Karpas-422 (cell line): Measurements from ENCODE around the gene PTPN21. TPM values are rescaled to one million over a fixed set of nuclear protein-coding genes. Genes with fewer than 3 reads are reported as not detected.
A peak's percentile ranks its signal among the peaks of the same experiment; 100 is the strongest.

ENCODE experiments used
- DNase-seq: peaks from one replicate; pipeline ENCODE4 v3.0.0-alpha.2; 2015
- H2AFZ ChIP-seq: fragments of 200-600 bp; sonication (generic); 2 replicates; pipeline ENCODE4 v1.6.1; 2014; ENCODE audit warnings: antibody characterized with exemption, low read length, mixed read lengths
- H3K27ac ChIP-seq: fragments of 200-600 bp; sonication (generic); 2 replicates; pipeline ENCODE4 v1.5.1; 2014; ENCODE audit warnings: mild to moderate bottlenecking, low read length, moderate library complexity
- H3K27me3 ChIP-seq: fragments of 200-600 bp; sonication (generic); 2 replicates; pipeline ENCODE4 v1.6.1; 2014; ENCODE audit warnings: low read length, mixed read lengths
- H3K36me3 ChIP-seq: fragments of 200-600 bp; sonication (generic); 2 replicates; pipeline ENCODE4 v1.6.1; 2014; ENCODE audit warnings: low read length, mixed read lengths; ENCODE audit not compliant: insufficient read depth
- H3K4me1 ChIP-seq: fragments of 200-600 bp; sonication (generic); 2 replicates; pipeline ENCODE4 v1.6.1; 2014; ENCODE audit warnings: mild to moderate bottlenecking, low read length, mixed read lengths
- H3K4me2 ChIP-seq: fragments of 200-600 bp; sonication (generic); 2 replicates; pipeline ENCODE4 v1.6.1; 2014; ENCODE audit warnings: low read length, low read depth, mild to moderate bottlenecking; ENCODE audit not compliant: poor library complexity, severe bottlenecking
- H3K4me3 ChIP-seq: fragments of 200-600 bp; sonication (generic); 2 replicates; pipeline ENCODE4 v1.5.1; 2014; ENCODE audit warnings: mild to moderate bottlenecking, antibody characterized with exemption, low read length, mixed read lengths
- H3K79me2 ChIP-seq: fragments of 200-600 bp; sonication (generic); 2 replicates; pipeline ENCODE4 v1.6.1; 2014; ENCODE audit warnings: mild to moderate bottlenecking, low read length, mixed read lengths
- H3K9ac ChIP-seq: fragments of 200-600 bp; sonication (generic); 2 replicates; pipeline ENCODE4 v1.6.0; 2014; ENCODE audit warnings: low read length
- H3K9me2 ChIP-seq: fragments of 200-600 bp; sonication (generic), shearing (Covaris generic); replicated peaks from 2 replicates; pipeline ENCODE4 v1.6.0; 2014; ENCODE audit warnings: mild to moderate bottlenecking, low read length, moderate library complexity; ENCODE audit not compliant: insufficient read depth
- H3K9me3 ChIP-seq: fragments of 300-700, 200-600 bp; sonication (generic); 2 replicates; pipeline ENCODE4 v1.6.1; 2014; ENCODE audit warnings: low read length, mixed read lengths
- H4K20me1 ChIP-seq: fragments of 200-600 bp; sonication (generic); 2 replicates; pipeline ENCODE4 v1.6.1; 2014; ENCODE audit warnings: mild to moderate bottlenecking, antibody characterized with exemption, low read length, low read depth; ENCODE audit not compliant: insufficient read depth
- total RNA-seq: library from RNA; depleted of rRNA; stranded (reverse); fragments of >200 nt; shearing (Covaris generic); gene quantifications from 2 replicates; pipeline ENCODE4 v1.2.3, GENCODE V29; 2014; ENCODE audit warnings: low replicate concordance

The PTPN21 gene
- total RNA-seq, 1 experiment from 2014 or later, result not detected

DNA sequence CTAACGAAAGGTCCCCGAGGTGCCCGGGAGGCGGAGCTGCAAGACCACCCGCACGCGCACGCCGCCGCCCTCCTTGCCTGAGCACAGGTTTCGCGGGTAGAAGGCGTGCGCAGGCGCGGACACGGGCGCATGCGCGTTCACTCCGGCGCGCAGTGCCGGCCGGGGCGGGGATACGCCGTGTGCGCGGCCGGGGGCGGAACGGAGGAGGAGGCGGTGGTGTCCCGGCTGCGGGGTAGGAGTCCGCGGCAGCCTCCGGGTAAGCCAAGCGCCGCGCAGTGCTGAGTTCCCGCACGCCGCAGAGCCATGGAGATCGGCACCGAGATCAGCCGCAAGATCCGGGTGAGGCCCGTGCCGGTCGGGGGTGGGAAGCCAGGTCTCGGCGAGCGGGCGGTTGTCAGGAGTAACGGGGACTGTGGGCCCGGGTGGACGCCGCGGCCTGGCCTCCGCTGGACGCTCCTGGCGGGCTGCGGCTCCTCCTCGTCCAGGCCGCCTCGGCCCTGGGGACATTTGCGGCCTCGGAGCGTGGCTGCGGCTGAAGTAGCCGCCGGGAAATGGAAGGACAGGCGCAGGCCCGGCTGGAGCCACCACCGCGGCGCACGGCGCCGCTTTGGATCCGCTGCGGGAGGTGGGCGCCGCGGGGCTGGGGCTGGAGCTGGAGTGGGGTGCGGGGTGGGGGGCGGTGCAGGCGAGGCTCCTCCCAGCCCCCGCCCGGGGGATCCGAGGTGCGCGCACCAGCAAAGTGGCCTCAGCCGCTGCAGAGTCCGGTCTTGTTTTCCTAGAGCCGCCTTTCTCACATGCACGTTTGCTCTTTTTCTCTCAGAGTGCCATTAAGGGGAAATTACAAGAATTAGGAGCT lies 8.3 kb upstream of the PTPN21 start, which contains the start of gene ZC3H14:
Gene ZC3H14 (plus strand): TSS at position 207 of the 856 bp plus-strand sequence. CDS start 97 bp downstream, at position 304.
- Histone ChIP-seq H3K4me3 (peak within 1 kb of the TSS; percentile 90), H3K9me3 (0 out of 2 replicates have a peak, but pooled peaks cover 5% of the 10 kb centered on the region), H3K79me2 (peaks cover 42% of the 10 kb centered on the region), H3K4me1 (peaks cover 18% of the 10 kb centered on the region), H3K4me2 (peak within 1 kb of the TSS; percentile 92), H3K27ac (peak within 1 kb of the TSS; percentile 35; the same call in 1 of the 2 replicates), H3K27me3 (no peaks in the 10 kb centered on the region), H3K36me3 (peaks cover 22% of the 10 kb centered on the region), H2AFZ (peak within 1 kb of the TSS; percentile 80), H3K9me2 (no peaks in the 10 kb centered on the region), H4K20me1 (peaks cover 7% of the 10 kb centered on the region; the same call in 1 of the 2 replicates), H3K9ac (peak within 1 kb of the TSS; percentile 93)
- peak; percentile 98 for DNase-seq

DNA sequence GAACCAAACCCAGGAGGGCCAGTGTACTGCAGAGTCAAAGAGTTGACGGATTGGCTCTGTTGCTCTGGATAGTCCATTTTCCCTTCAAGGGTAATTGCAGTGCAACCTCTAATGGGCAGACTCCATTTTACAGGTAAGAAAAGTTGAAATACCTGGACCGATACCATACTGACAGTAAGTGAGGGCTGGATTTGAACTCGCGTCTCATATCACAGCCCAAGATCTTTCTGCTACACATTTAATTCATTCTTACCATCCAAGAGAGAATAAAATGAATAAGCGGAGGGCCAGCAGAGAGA lies 7.7 kb upstream of the PTPN21 start:
- peaks cover 7% of the 10 kb centered on the region; the same call in 1 of the 2 replicates for H4K20me1 ChIP-seq
- peaks cover 16% of the 10 kb centered on the region for H3K36me3 ChIP-seq
- no peak overlapping the region for H3K27ac ChIP-seq
- H3K9me3 ChIP-seq, result 0 out of 2 replicates have a peak, but pooled peaks cover under 1% of the 10 kb centered on the region
- H3K79me2 ChIP-seq, result peaks cover 37% of the 10 kb centered on the region
- H3K27me3 ChIP-seq, result no peaks in the 10 kb centered on the region
- H3K9me2 ChIP-seq, result no peaks in the 10 kb centered on the region
- peak overlapping the region; percentile 92 for H3K4me2 ChIP-seq
- DNase-seq, result no peak
- peaks cover 18% of the 10 kb centered on the region for H3K4me1 ChIP-seq
- peak overlapping the region; percentile 93 for H3K9ac ChIP-seq
- H3K4me3 ChIP-seq, result peak overlapping the region; percentile 90
- H2AFZ ChIP-seq, result peak overlapping the region; percentile 40

DNA sequence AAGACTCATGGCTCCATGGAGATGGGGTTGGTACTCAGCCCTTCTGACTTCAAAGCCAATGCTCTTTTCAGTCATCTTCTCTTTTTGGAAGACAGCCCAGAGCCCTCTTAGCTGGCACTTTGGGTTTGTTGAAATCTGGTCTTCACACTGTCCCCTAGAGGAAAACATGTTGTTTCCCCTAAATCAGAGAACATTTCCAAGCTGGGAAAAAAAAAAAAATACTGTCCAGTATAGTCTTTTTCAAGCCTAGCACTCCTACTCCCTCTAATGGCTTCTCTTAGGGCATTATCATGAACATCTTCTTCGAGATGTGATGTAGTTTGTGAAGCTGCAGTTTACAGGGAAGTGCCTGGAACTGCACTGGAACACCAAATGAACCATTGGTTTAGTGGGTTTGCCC lies 5.0 kb upstream of the PTPN21 start:
- peaks cover 19% of the 10 kb centered on the region for H3K79me2 ChIP-seq
- no peaks in the 10 kb centered on the region for H3K27me3 ChIP-seq
- peaks cover 3% of the 10 kb centered on the region; the same call in 1 of the 2 replicates for H3K36me3 ChIP-seq
- no peaks in the 10 kb centered on the region for H3K9me2 ChIP-seq
- peaks cover 22% of the 10 kb centered on the region for H3K4me1 ChIP-seq
- H3K9ac ChIP-seq, result no peak overlapping the region
- no peak overlapping the region for H3K4me2 ChIP-seq
- H4K20me1 ChIP-seq, result peaks cover 7% of the 10 kb centered on the region; the same call in 1 of the 2 replicates
- no peak overlapping the region for H3K4me3 ChIP-seq
- no peaks in the 10 kb centered on the region for H3K9me3 ChIP-seq
- DNase-seq, result no peak
- H3K27ac ChIP-seq, result no peak overlapping the region
- no peak overlapping the region for H2AFZ ChIP-seq

DNA sequence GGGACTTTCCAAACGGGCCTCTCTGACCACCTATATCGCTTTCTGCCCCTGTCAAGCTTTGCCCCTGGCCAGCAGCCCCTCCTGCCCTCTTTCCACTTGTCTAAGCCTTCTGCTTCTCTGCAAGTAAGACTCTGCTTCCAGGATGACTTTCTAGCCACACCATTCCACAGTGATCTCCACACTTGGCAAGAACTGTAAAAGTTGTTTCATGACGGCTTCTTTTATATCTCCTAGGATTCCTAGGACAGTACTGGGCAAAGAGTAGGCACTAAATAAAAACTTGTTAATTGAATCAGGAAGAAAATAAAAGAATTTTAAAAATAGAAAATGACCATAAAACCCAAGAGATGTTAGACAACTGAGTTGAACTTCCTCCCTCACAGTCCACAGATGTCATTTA lies 1.8 kb upstream of the PTPN21 start:
- Histone ChIP-seq H4K20me1 (no peaks in the 10 kb centered on the region), H3K27ac (no peak overlapping the region), H3K4me1 (peaks cover 10% of the 10 kb centered on the region), H2AFZ (no peak overlapping the region), H3K36me3 (no peaks in the 10 kb centered on the region), H3K79me2 (no peaks in the 10 kb centered on the region), H3K4me2 (no peak overlapping the region), H3K9me3 (no peaks in the 10 kb centered on the region), H3K27me3 (no peaks in the 10 kb centered on the region), H3K9ac (no peak overlapping the region), H3K9me2 (no peaks in the 10 kb centered on the region), H3K4me3 (no peak overlapping the region)
- DNase-seq, result no peak

DNA sequence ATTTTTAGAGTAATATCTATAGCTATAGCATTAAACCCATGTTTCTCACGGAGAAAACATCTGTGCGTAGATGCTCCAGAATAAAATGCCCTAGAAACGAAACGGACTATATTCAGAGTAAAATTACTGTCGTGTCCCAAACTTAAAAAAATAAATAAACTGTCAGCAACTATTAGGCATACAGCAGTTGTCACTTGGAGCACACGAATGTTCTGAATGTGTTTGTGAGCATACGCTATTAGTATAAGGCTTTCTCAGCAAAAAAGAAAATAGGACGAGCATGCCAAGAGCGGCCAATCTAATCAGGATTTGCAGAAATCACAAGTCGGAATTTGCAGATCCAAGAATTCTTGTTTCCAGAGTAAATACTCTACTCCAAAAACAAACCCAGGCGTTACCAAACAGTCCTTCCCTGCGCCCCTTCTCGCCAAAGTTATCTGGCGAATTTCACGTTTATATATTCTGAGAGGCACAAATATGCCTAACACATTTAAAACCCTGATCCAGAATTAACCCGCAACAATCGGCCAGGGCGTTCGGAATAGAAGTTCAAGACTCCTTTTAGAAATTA lies 836 bp downstream of the PTPN21 start:
- Histone ChIP-seq H3K36me3 (no peaks in the 10 kb centered on the region), H4K20me1 (no peaks in the 10 kb centered on the region), H3K79me2 (no peaks in the 10 kb centered on the region), H3K4me3 (peak overlapping the region; percentile 67), H3K27ac (no peak overlapping the region), H3K4me2 (peak overlapping the region; percentile 80), H2AFZ (peak overlapping the region; percentile 66; the same call in 1 of the 2 replicates), H3K9ac (peak overlapping the region; percentile 32; the same call in 1 of the 2 replicates), H3K9me3 (no peaks in the 10 kb centered on the region), H3K9me2 (no peaks in the 10 kb centered on the region), H3K27me3 (no peaks in the 10 kb centered on the region), H3K4me1 (peaks cover 10% of the 10 kb centered on the region)
- DNase-seq, result no peak

DNA sequence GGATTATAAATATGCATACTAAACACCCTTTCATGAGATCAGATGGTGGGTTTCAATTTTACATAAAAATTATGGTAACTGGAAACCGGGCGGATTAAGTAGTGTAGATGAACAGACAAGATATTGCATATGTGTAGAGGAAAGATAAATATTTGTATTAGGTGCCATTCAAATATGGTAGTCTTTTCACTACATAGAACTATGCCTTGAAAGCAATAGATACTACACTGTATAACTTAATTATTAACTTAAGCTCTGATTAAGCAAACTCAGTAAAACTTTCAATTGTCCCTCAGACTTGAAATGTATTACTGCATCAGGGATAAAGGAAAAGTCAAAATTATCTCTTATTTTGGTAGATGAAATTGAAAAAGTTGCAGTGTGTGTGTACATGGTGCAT lies 1.9 kb downstream of the PTPN21 start:
- DNase-seq, result no peak
- no peak overlapping the region for H3K27ac ChIP-seq
- no peaks in the 10 kb centered on the region for H3K9me2 ChIP-seq
- no peak overlapping the region for H3K9ac ChIP-seq
- peaks cover 10% of the 10 kb centered on the region for H3K4me1 ChIP-seq
- no peaks in the 10 kb centered on the region for H3K9me3 ChIP-seq
- H3K27me3 ChIP-seq, result no peaks in the 10 kb centered on the region
- no peaks in the 10 kb centered on the region for H3K79me2 ChIP-seq
- H3K36me3 ChIP-seq, result no peaks in the 10 kb centered on the region
- H2AFZ ChIP-seq, result no peak overlapping the region
- H4K20me1 ChIP-seq, result no peaks in the 10 kb centered on the region
- H3K4me3 ChIP-seq, result no peak overlapping the region
- H3K4me2 ChIP-seq, result no peak overlapping the region

DNA sequence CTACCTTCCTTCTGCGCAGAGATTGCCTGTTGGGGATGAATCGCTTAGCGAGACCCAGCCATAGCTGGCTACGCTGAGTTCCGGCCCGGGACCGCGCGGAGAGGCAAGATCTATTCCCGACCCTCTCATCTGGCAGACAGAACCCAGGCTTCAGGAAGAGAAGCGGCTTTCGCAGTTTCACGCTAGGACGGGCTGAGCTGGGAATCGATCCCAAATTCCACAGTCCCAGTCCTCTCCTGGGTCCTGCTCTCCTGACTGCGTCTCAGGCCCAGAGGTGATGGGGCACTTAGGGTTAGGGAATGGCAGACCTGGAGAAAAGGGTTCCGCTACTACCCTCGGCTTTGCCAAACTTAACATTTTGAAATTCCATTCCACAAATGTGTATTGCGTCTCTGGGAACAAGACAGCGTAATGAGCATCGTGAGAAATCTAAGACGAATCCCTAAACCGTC lies 2.8 kb downstream of the PTPN21 start:
- H3K9ac ChIP-seq, result no peak overlapping the region
- peaks cover 10% of the 10 kb centered on the region for H3K4me1 ChIP-seq
- H3K9me2 ChIP-seq, result no peaks in the 10 kb centered on the region
- H3K4me3 ChIP-seq, result no peak overlapping the region
- no peak overlapping the region for H2AFZ ChIP-seq
- H3K27me3 ChIP-seq, result no peaks in the 10 kb centered on the region
- DNase-seq, result no peak
- no peak overlapping the region for H3K27ac ChIP-seq
- H3K79me2 ChIP-seq, result no peaks in the 10 kb centered on the region
- no peaks in the 10 kb centered on the region for H3K36me3 ChIP-seq
- no peak overlapping the region for H3K4me2 ChIP-seq
- H4K20me1 ChIP-seq, result no peaks in the 10 kb centered on the region
- no peaks in the 10 kb centered on the region for H3K9me3 ChIP-seq

DNA sequence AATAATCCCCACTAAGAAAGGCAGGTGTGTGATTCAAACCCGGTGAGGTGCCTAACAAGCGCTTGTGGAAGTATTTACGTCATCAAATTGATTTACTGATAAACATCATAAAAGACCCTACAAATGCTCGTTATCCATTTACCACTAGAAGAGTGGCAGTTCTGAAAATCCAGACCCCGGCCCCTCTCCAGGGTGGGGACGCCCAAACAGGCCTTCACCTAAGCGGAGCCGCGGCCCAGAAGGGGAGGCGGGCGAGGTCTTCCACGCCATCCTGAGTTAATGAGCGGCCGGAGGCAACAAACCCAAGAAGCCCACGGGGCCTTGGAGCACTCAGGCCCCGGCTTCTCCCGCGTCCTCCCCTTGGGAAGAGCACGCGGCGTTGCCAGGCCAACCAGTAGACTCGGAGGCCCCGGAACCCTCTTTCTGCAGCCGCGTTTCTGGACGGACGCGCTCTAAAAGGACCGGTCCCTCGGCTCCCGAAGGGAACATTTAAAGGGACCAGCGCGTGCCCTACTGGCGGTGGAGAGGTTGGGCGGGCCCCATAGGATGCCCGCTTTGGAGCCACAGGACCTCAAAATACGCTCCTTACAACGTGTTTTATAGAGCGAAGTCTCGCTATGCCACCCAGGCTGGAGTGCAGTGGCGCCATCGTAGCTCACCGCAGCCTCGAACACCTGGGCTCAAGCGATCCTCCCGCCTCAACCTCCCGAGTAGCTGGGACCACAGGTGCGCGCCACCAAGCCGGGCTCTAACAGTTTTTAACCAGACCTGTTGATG lies 3.5 kb downstream of the PTPN21 start:
- no peak overlapping the region for H2AFZ ChIP-seq
- no peak overlapping the region for H3K9ac ChIP-seq
- H3K36me3 ChIP-seq, result no peaks in the 10 kb centered on the region
- H3K27me3 ChIP-seq, result no peaks in the 10 kb centered on the region
- peaks cover 10% of the 10 kb centered on the region for H3K4me1 ChIP-seq
- no peak for DNase-seq
- H3K9me2 ChIP-seq, result no peaks in the 10 kb centered on the region
- no peaks in the 10 kb centered on the region for H4K20me1 ChIP-seq
- no peak overlapping the region for H3K4me3 ChIP-seq
- no peaks in the 10 kb centered on the region for H3K79me2 ChIP-seq
- no peak overlapping the region for H3K27ac ChIP-seq
- no peak overlapping the region for H3K4me2 ChIP-seq
- H3K9me3 ChIP-seq, result no peaks in the 10 kb centered on the region
